Testis (tissue), 3 donors: ENCODE data around the gene EOMES. TPM values are rescaled to one million over a fixed set of nuclear protein-coding genes. Genes with fewer than 3 reads are reported as not detected.

Source experiments
- DNase-seq: peaks from one replicate; pipeline ENCODE4 v3.0.0-alpha.2; 2019
- H3K27ac ChIP-seq, 2 donors: fragments of 200-600 bp; sonication (generic); one replicate each; pipeline ENCODE4 v1.5.1; 2019
- H3K27me3 ChIP-seq: fragments of 200-600 bp; sonication (generic); one replicate; pipeline ENCODE4 v1.5.1; 2019
- H3K36me3 ChIP-seq: fragments of 200-600 bp; sonication (generic); one replicate; pipeline ENCODE4 v1.5.1; 2017; ENCODE audit warnings: low read depth; ENCODE audit errors: missing control alignments
- H3K4me1 ChIP-seq: fragments of 200-600 bp; sonication (generic); one replicate; pipeline ENCODE4 v1.5.1; 2019
- H3K4me3 ChIP-seq, 2 donors: fragments of 200-600 bp; sonication (generic); one replicate each; pipeline ENCODE4 v1.5.1; 2017 to 2019
- H3K9me3 ChIP-seq: fragments of 200-600 bp; sonication (generic); one replicate; pipeline ENCODE4 v1.5.1; 2017
- CTCF ChIP-seq, 3 experiments: fragments of 450-650 bp in 2 of 3; fragments of 200-600 bp in 1 of 3; sonication (generic) in 1 of 3; IDR thresholded peaks; one replicate each; pipeline ENCODE4 v1.5.1; 2016 to 2019; ENCODE audit warnings: antibody characterized with exemption in 3 of 3, mild to moderate bottlenecking in 2 of 3, moderate library complexity in 1 of 3
- POLR2A ChIP-seq: fragments of 450-650 bp; IDR thresholded peaks from one replicate; pipeline ENCODE4 v1.6.1; 2017; ENCODE audit warnings: antibody characterized with exemption, mild to moderate bottlenecking, moderate library complexity
- WGBS, 2 donors: methylation state at CpG; one replicate each; pipeline ENCODE4 v1.1.5; 2018; 5-methylcytosine and 5-hydroxymethylcytosine counted together
- intact Hi-C: fragments of 100-400 bp; cut with DNase I; formaldehyde crosslinking; loops from one replicate; pipeline ENCODE4 v1.15.1; 2023; ENCODE audit warnings: low total_unique reads
- polyA plus RNA-seq: library from polyadenylated mRNA; stranded (reverse); fragments of 350-450 nt; fragmentation: Illumina TruSeq; extraction: RNeasy Lipid Tissue Mini Kit (QIAGEN cat#74804); gene quantifications from one replicate; pipeline ENCODE4 v1.2.3, GENCODE V29; 2014; ENCODE audit warnings: low read depth, low replicate concordance; ENCODE audit not compliant: insufficient read depth
- total RNA-seq, 2 donors: library from RNA; depleted of rRNA; stranded (reverse); fragments of >200 nt; gene quantifications; one replicate each; pipeline ENCODE4 v1.2.3, GENCODE V29; 2016

Gene EOMES
- total and polyA plus RNA-seq, 3 donors from 2014 or later = 0.71 to 0.93 (median 0.84) TPM

- 91 to 93% methylated on average over 1 of the region's 1 CpG for WGBS, 2 donors
- intact Hi-C loops = no loop called here
- Histone ChIP-seq H3K36me3 (no peaks in the 10 kb centered on the region), H3K9me3 (no peaks in the 10 kb centered on the region), H3K4me1 (no peaks in the 10 kb centered on the region), H3K4me3 (no peak overlapping the region), H3K27ac (no peak overlapping the region), H3K27me3 (no peaks in the 10 kb centered on the region)
- TF ChIP-seq CTCF (IDR thresholded peaks at IDR 0.05) (no peak), POLR2A (no peak)
- DNase-seq = no peak
Observed at GRCh38 chr3:27752926-27753325, 30.8 kb upstream of the EOMES start.

GRCh38 chr3:27749643-27750042, 27.5 kb upstream of the EOMES start:
- 61 to 67% methylated on average over 1 of the region's 1 CpG for WGBS, 2 donors
- H3K27ac ChIP-seq = no peak overlapping the region
- H3K4me1 ChIP-seq = no peaks in the 10 kb centered on the region
- DNase-seq = no peak
- no peaks in the 10 kb centered on the region for H3K27me3 ChIP-seq
- H3K4me3 ChIP-seq = no peak overlapping the region
- no peaks in the 10 kb centered on the region for H3K9me3 ChIP-seq
- TF ChIP-seq CTCF (IDR thresholded peaks at IDR 0.05) = no peak
- no peak for TF ChIP-seq POLR2A
- H3K36me3 ChIP-seq = no peaks in the 10 kb centered on the region
- intact Hi-C loops = no loop called here

- Histone ChIP-seq H3K27me3 (no peaks in the 10 kb centered on the region), H3K9me3 (no peaks in the 10 kb centered on the region), H3K4me3 (no peak overlapping the region), H3K4me1 (no peaks in the 10 kb centered on the region), H3K27ac (no peak overlapping the region), H3K36me3 (no peaks in the 10 kb centered on the region)
- 51 to 57% methylated on average over 3 of the region's 3 CpGs for whole genome bisulfite sequencing, 2 donors
- DNase-seq = no peak
- no peak for TF ChIP-seq POLR2A
- no peak for TF ChIP-seq CTCF (IDR thresholded peaks at IDR 0.05)
- intact Hi-C loops = no loop called here
Observed at GRCh38 chr3:27746838-27747237, 24.7 kb upstream of the EOMES start.

GRCh38 chr3:27740854-27741253, 18.7 kb upstream of the EOMES start:
- DNase-seq = no peak
- no peaks in the 10 kb centered on the region for H3K4me1 ChIP-seq
- 58 to 59% methylated on average over 2 of the region's 2 CpGs for WGBS, 2 donors
- no peaks in the 10 kb centered on the region for H3K36me3 ChIP-seq
- H3K27ac ChIP-seq = no peak overlapping the region
- no peak for TF ChIP-seq CTCF (IDR thresholded peaks at IDR 0.05)
- TF ChIP-seq POLR2A = no peak
- no peaks in the 10 kb centered on the region for H3K27me3 ChIP-seq
- intact Hi-C loops = no loop called here
- H3K9me3 ChIP-seq = no peaks in the 10 kb centered on the region
- no peak overlapping the region for H3K4me3 ChIP-seq

- H3K27me3 ChIP-seq = no peaks in the 10 kb centered on the region
- intact Hi-C loops = no loop called here
- no peak for DNase-seq
- H3K4me3 ChIP-seq = no peak overlapping the region
- H3K4me1 ChIP-seq = no peaks in the 10 kb centered on the region
- H3K36me3 ChIP-seq = no peaks in the 10 kb centered on the region
- no peak for TF ChIP-seq CTCF (IDR thresholded peaks at IDR 0.05)
- TF ChIP-seq POLR2A = no peak
- H3K27ac ChIP-seq = no peak overlapping the region
- H3K9me3 ChIP-seq = no peaks in the 10 kb centered on the region
Observed at GRCh38 chr3:27737091-27737490, 15.0 kb upstream of the EOMES start.
